ENCODE results near the gene PDIA4.
A peak's percentile ranks its signal among the peaks of the same experiment; 100 is the strongest.
"Not testable (repeated sequence)": the region's sequence is repeated elsewhere in the genome, so short reads cannot be mapped to it uniquely, and the experiment has no call there.

PDIA4 gene

GRCh38 chr7:149030439-149030838, 2.1 kb upstream of the PDIA4 start:
- not testable (repeated sequence) for DNase-seq

- no peak for DNase-seq
These were observed 527 bp downstream of the PDIA4 start for GRCh38 chr7:149027611-149028345.

- DNase-seq: no peak
These were observed 1.2 kb downstream of the PDIA4 start for GRCh38 chr7:149027055-149027454.

DNA sequence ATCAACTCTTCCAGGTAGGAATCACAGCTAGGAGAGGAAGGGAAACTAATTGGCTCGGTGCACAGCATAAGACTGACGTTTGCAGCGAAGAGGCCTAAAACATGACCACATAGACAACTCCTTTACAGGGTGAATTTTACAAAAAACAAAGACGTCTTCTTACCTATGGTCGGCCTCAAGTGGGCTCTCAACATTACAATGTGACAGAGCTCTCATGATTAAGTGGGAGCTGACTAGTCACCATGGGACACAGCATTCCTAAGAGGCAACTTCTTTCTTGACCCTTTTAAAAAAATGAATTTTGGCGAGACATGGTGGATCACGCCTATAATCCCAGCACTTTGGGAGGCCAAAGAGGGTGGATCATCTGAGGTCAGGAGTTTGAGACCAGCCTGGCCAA, 4.6 kb downstream of the PDIA4 start:
- no peak for DNase-seq

GRCh38 chr7:149022756-149023360, 5.4 kb downstream of the PDIA4 start:
- DNase-seq: no peak

DNA sequence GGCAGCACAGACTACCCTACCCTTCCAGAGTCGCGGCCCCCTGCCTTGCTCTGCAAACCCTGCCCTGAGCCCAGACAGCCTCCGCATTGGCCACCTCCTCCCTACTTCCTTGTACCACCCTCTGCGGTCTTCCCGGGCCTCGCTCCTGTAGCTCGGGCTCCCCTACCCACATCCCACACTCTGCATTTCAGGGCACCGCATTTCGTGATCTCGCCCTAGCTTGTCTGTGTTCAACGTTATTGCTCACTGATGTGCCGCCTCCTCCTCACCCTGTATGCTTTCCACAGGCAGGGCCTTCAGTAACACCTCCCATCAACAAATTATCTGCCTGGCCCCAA, 6.6 kb downstream of the PDIA4 start:
- DNase-seq: no peak

GRCh38 chr7:149020483-149020882, 7.8 kb downstream of the PDIA4 start:
- no peak for DNase-seq

DNA sequence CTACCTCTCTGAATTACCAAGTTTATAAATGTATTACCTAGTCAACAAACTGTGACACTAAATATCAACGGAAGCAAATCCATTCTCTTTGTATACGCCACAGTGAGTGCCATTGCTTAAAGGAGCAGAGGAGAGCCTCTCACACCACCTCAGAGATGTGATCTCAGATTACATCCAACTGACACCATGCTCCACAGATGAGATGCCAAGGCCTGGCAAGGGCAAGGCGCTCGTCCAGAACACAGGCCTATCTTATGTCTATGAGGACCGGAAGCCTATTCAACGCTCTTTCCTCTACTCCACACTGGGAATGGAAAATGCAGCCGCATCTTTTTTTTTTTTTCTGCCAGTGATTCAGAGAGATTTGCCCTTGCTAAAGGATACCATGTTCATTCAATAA, 11.4 kb downstream of the PDIA4 start:
- no peak for DNase-seq

DNA sequence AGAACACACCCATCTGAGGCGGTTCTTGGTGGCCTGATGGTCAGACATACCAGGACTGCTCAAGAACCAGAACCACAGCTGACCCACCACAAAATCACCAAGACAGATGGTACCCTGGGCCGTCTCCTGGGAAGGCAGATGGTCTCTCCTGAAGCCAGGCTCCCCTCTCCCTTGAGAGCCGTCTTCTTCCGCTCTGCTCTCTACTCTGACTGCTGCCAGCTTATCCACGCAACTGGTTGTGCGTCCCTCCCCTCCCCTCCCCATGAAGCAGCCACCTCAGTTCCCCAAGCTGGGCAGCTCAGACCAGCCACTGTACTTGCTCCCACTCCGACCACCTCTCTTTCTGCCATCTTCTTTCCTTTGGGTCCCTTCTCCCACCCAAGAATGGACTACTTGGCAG, 14.0 kb downstream of the PDIA4 start:
- DNase-seq: no peak

- no peak for DNase-seq
These were observed 14.4 kb downstream of the PDIA4 start for GRCh38 chr7:149013876-149014275.

GRCh38 chr7:149012730-149013129, 15.6 kb downstream of the PDIA4 start:
- DNase-seq: not testable (repeated sequence)

GRCh38 chr7:149011491-149011890, 16.8 kb downstream of the PDIA4 start:
- DNase-seq: no peak

DNA sequence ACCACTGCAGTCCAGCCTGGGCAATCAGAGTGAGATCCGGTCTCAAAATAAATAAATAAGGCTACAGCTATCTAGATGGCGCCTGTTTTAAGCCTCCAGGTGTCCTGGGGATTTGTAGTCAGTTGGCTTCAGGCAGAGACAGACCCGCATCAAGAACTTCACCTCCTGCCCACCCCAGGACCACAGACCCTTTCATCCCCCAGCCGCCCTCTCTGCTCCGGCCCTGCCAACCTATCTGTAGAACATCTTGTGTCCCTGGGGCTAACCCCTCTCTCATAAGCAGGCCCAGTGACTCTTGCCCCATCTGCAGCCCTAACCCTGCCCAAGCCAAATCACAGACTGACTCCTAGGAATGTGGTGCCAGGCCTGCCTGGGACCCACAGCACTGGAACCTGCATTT, 17.9 kb downstream of the PDIA4 start:
- DNase-seq: no peak

DNA sequence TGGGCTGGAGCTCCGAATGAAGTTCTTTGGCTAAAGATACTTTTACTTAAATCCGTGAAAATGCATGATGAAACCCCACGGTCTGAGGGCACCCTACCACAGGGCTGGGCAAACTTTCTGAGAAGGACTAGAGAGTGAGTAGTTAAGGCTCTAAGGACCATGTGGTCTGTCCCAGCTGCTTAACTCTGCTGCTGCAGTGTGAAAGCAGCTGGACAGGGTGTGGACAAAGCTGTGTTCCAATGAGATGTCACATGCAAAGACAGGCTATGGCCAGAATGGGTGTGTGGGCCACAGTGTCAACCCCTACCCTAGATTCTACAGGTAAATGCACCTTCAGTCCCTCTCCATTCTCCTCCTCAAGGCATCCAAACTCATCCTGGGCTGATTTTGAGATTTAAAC, 18.8 kb downstream of the PDIA4 start:
- DNase-seq: no peak

- no peak for DNase-seq
These were observed 20.7 kb downstream of the PDIA4 start for GRCh38 chr7:149007611-149008010.

GRCh38 chr7:149007146-149007545, 21.2 kb downstream of the PDIA4 start:
- DNase-seq: no peak

DNA sequence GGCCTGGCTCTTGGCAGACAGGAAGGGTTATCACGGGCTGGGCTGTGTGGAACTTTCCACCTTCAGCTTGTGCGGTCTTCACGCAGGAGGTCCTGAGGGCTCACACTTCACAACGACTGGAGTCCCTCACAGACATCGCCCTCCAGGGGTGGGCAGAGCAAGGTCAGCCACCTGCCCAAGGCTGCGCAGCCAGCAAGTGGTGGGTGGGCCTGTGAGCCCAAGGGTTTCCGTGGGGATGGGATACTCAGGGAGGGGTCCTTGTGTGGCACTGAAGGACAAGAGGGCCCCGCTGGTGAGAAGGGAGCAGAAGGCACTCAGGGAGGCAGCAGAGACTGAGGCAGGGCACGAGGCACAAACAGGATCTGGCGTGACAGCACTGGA, 22.0 kb downstream of the PDIA4 start:
- DNase-seq: no peak

GRCh38 chr7:149005427-149006344, 22.6 kb downstream of the PDIA4 start:
- DNase-seq: peak; percentile 21

GRCh38 chr7:149004405-149005370, 23.6 kb downstream of the PDIA4 start:
- no peak for DNase-seq

DNA sequence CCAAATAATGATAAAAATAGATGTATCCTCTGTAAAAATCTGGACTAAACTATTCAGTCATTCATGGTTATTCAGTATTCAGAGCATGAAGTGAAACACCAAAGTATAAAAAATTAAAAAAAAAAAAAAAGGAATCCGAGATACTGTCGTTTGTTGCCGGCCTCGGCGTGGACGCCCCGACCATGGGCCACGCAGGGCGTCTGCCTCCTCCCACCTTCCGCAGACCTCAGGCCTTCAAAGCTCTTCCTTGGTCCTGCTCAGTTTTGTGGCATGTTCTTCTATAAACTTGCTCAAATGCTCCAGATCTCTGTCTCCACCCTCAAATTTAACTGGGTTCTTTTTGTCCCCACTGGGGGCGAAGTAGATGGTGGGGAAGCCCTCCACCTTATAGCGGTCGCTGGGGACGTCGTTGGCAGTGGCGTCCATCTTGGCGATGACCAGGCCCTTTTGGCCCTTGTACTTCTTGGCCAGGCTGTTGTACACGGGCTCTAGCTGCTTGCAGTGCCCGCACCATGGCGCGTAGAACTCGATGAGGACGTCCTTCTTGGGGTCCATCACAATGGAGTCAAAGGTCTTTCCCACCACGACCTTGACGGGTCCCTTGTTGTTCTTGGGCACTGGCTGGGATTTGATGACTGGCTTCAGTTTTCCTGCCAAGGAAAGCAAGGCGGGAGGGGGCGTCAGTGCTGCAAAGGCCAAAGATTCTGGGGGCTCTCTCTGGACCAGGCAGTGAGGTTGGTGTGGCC, 24.6 kb downstream of the PDIA4 start:
- no peak for DNase-seq

DNA sequence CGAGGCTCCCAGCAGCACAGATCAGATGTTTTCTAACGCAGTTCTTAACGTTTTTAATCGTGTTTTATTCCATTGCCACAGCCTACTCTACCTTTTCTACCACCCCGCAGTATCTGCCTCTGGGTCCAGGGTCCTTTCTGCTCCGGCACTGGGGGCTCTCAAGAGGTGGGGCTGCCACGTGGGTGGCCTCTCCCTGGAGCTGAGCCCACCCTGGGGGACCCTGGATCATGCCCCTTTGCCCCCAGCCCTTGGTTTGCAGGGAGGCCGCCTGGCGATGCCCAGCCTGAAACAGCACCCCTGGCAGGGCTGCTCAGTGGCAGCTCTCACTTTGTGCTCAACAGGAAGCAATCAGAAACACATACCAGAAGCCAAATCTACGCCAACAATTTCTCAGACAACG, 25.3 kb downstream of the PDIA4 start:
- DNase-seq: no peak

- DNase-seq: no peak
These were observed 25.7 kb downstream of the PDIA4 start for GRCh38 chr7:149002604-149003003.

All from NCI-H1048 (cell line).